ENCODE data around the gene LINGO4.

DNA sequence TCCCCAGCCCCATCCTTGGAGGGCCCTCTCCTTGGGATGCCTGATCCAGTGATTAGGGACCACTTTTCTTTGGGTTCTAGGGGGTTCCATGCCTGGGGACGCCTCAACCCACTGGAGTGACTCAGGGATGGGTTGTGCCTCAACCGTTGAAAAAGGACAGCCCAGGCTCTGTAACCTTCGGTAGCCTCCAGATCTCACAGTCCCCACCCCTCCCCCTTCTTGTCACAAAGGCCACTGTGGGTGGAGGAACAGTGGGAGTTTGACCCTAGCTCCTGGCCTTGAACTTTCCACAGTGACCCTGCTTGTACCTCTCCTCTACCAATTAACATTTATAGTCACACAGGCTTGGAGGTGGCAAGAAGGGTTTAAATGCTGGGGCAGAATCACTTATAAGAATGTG lies 29.0 kb upstream of the LINGO4 start:
- TF ChIP-seq, protein P1, sequence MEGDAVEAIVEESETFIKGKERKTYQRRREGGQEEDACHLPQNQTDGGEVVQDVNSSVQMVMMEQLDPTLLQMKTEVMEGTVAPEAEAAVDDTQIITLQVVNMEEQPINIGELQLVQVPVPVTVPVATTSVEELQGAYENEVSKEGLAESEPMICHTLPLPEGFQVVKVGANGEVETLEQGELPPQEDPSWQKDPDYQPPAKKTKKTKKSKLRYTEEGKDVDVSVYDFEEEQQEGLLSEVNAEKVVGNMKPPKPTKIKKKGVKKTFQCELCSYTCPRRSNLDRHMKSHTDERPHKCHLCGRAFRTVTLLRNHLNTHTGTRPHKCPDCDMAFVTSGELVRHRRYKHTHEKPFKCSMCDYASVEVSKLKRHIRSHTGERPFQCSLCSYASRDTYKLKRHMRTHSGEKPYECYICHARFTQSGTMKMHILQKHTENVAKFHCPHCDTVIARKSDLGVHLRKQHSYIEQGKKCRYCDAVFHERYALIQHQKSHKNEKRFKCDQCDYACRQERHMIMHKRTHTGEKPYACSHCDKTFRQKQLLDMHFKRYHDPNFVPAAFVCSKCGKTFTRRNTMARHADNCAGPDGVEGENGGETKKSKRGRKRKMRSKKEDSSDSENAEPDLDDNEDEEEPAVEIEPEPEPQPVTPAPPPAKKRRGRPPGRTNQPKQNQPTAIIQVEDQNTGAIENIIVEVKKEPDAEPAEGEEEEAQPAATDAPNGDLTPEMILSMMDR (IDR thresholded peaks at IDR 0.05) = no peak
- no peak for TF ChIP-seq POLR2A (IDR thresholded peaks at IDR 0.05)
